Prostate gland (tissue), 2 donors: Measurements from ENCODE around the gene SNX25.
"Not testable (repeated sequence)": the region's sequence is repeated elsewhere in the genome, so short reads cannot be mapped to it uniquely, and the experiment has no call there.

ENCODE experiments used
- CTCF ChIP-seq, 4 experiments: fragments of 200-600 bp in 2 of 4; fragments of 450-650 bp in 2 of 4; sonication (generic) in 2 of 4; IDR thresholded peaks; 1 replicate in 3 of 4; 2 replicates in 1 of 4; pipeline ENCODE4 v1.5.1; 2016 to 2019; ENCODE audit warnings: antibody characterized with exemption in 4 of 4, mild to moderate bottlenecking in 2 of 4, moderate library complexity in 2 of 4
- POLR2A ChIP-seq: fragments of 450-650 bp; IDR thresholded peaks from one replicate; pipeline ENCODE4 v1.6.1; 2016; ENCODE audit warnings: antibody characterized with exemption, mild to moderate bottlenecking
- POLR2AphosphoS5 ChIP-seq: sonication (generic); formaldehyde crosslinking; IDR thresholded peaks from one replicate; pipeline ENCODE4 v1.6.1; 2017; ENCODE audit warnings: antibody characterized with exemption

GRCh38 chr4:185324361-185324760 lies 115.0 kb downstream of the SNX25 start:
- TF ChIP-seq POLR2AphosphoS5; CTCF (IDR thresholded peaks at IDR 0.05); POLR2A: not testable (repeated sequence)
